Measurements from ENCODE around the gene WDR26.

GRCh38 chr1:224392411-224393249, 42.0 kb downstream of the WDR26 start:
- TF ChIP-seq, protein P1, sequence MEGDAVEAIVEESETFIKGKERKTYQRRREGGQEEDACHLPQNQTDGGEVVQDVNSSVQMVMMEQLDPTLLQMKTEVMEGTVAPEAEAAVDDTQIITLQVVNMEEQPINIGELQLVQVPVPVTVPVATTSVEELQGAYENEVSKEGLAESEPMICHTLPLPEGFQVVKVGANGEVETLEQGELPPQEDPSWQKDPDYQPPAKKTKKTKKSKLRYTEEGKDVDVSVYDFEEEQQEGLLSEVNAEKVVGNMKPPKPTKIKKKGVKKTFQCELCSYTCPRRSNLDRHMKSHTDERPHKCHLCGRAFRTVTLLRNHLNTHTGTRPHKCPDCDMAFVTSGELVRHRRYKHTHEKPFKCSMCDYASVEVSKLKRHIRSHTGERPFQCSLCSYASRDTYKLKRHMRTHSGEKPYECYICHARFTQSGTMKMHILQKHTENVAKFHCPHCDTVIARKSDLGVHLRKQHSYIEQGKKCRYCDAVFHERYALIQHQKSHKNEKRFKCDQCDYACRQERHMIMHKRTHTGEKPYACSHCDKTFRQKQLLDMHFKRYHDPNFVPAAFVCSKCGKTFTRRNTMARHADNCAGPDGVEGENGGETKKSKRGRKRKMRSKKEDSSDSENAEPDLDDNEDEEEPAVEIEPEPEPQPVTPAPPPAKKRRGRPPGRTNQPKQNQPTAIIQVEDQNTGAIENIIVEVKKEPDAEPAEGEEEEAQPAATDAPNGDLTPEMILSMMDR (IDR thresholded peaks at IDR 0.05) = no peak
- TF ChIP-seq ZFX (IDR thresholded peaks at IDR 0.05; ENCODE audit: borderline replicate concordance) = no peak

Measured in 22Rv1 (cell line).